ENCODE measurements around the gene CCDC188. TPM values are rescaled to one million over a fixed set of nuclear protein-coding genes. Genes with fewer than 3 reads are reported as not detected.

The CCDC188 gene
- polyA plus RNA-seq, 1 donor (not counting 4 experiments of a cell fraction or from before 2014, with no cell fraction given) = not detected

- H3K27ac ChIP-seq (ENCODE audit: control insufficient read depth, insufficient read depth, low read length) = no peak overlapping the region
- no peak overlapping the region for H3K9ac ChIP-seq (ENCODE audit: control insufficient read depth, extremely low read depth, insufficient read depth, low read length)
- H3K27me3 ChIP-seq (ENCODE audit: control insufficient read depth, extremely low read depth, insufficient read depth, low read length) = peaks cover 6% of the 10 kb centered on the region
- H3K4me1 ChIP-seq (ENCODE audit: control insufficient read depth, extremely low read depth, insufficient read depth, low read length) = no peaks in the 10 kb centered on the region
- dilution Hi-C loops (cut with MboI; ENCODE audit: extremely low pct_ligation_motif_present, low sequenced_read_pairs) = no loop called here
- H3K4me3 ChIP-seq (ENCODE audit: control insufficient read depth in 2 of 3, extremely low read depth in 1 of 3, insufficient read depth in 2 of 3, low read depth in 1 of 3, low read length in 3 of 3) = no peak overlapping the region
- no peaks in the 10 kb centered on the region for H4K20me1 ChIP-seq (ENCODE audit: control insufficient read depth, extremely low read depth, insufficient read depth, low read length)
- H3K79me2 ChIP-seq (ENCODE audit: control insufficient read depth, insufficient read depth, low read length) = no peaks in the 10 kb centered on the region
- no peaks in the 10 kb centered on the region for H3K9me3 ChIP-seq (ENCODE audit: control insufficient read depth, low read depth, low read length)
- no peaks in the 10 kb centered on the region for H3K36me3 ChIP-seq (ENCODE audit: control insufficient read depth in 2 of 2, extremely low read depth in 1 of 2, insufficient read depth in 2 of 2, low read length in 2 of 2)
- DNase-seq (ENCODE audit: low read depth, low spot score) = no peak
- no peaks in the 10 kb centered on the region for H3K9me1 ChIP-seq (ENCODE audit: control insufficient read depth, extremely low read depth, insufficient read depth, low read length)
- no peak for FAIRE-seq
- no peak overlapping the region for H3K4me2 ChIP-seq (ENCODE audit: control insufficient read depth, extremely low read depth, insufficient read depth, low read depth, low read length)
- H2AFZ ChIP-seq (ENCODE audit: control insufficient read depth, low read length) = no peak overlapping the region
- TF ChIP-seq CTCF (optimal IDR thresholded peaks at IDR 0.05 in 1 of 3, IDR thresholded peaks at IDR 0.05 in 1 of 3, conservative IDR thresholded peaks at IDR 0.05 in 1 of 3; ENCODE audit: extremely low read depth in 1 of 3, insufficient read depth in 2 of 3, low read length in 3 of 3) (peak in 1 of 3 experiments; percentile 2), EZH2 (IDR thresholded peaks at IDR 0.05; ENCODE audit: low read length) (no peak)
Observed at GRCh38 chr22:20175597-20175900, 24.7 kb upstream of the CCDC188 start.

- no peaks in the 10 kb centered on the region for H3K9me3 ChIP-seq (ENCODE audit: control insufficient read depth, low read depth, low read length)
- H3K27me3 ChIP-seq (ENCODE audit: control insufficient read depth, extremely low read depth, insufficient read depth, low read length) = peaks cover 6% of the 10 kb centered on the region
- no peaks in the 10 kb centered on the region for H3K79me2 ChIP-seq (ENCODE audit: control insufficient read depth, insufficient read depth, low read length)
- no peak overlapping the region for H2AFZ ChIP-seq (ENCODE audit: control insufficient read depth, low read length)
- H3K27ac ChIP-seq (ENCODE audit: control insufficient read depth, insufficient read depth, low read length) = no peak overlapping the region
- no peak for TF ChIP-seq EZH2 (IDR thresholded peaks at IDR 0.05; ENCODE audit: low read length)
- peak in 2 of 3 experiments; percentile 4 to 9 for TF ChIP-seq CTCF (optimal IDR thresholded peaks at IDR 0.05 in 1 of 3, IDR thresholded peaks at IDR 0.05 in 1 of 3, conservative IDR thresholded peaks at IDR 0.05 in 1 of 3; ENCODE audit: extremely low read depth in 1 of 3, insufficient read depth in 2 of 3, low read length in 3 of 3)
- H3K9me1 ChIP-seq (ENCODE audit: control insufficient read depth, extremely low read depth, insufficient read depth, low read length) = no peaks in the 10 kb centered on the region
- DNase-seq (ENCODE audit: low read depth, low spot score) (no peak), FAIRE-seq (no peak)
- H4K20me1 ChIP-seq (ENCODE audit: control insufficient read depth, extremely low read depth, insufficient read depth, low read length) = no peaks in the 10 kb centered on the region
- no peak overlapping the region for H3K4me2 ChIP-seq (ENCODE audit: control insufficient read depth, extremely low read depth, insufficient read depth, low read depth, low read length)
- H3K9ac ChIP-seq (ENCODE audit: control insufficient read depth, extremely low read depth, insufficient read depth, low read length) = no peak overlapping the region
- dilution Hi-C loops (cut with MboI; ENCODE audit: extremely low pct_ligation_motif_present, low sequenced_read_pairs) = no loop called here
- H3K36me3 ChIP-seq (ENCODE audit: control insufficient read depth in 2 of 2, extremely low read depth in 1 of 2, insufficient read depth in 2 of 2, low read length in 2 of 2) = no peaks in the 10 kb centered on the region
- H3K4me3 ChIP-seq (ENCODE audit: control insufficient read depth in 2 of 3, extremely low read depth in 1 of 3, insufficient read depth in 2 of 3, low read depth in 1 of 3, low read length in 3 of 3) = no peak overlapping the region
- no peaks in the 10 kb centered on the region for H3K4me1 ChIP-seq (ENCODE audit: control insufficient read depth, extremely low read depth, insufficient read depth, low read length)
Observed at GRCh38 chr22:20174785-20175596, 24.1 kb upstream of the CCDC188 start.

Measured in keratinocyte (primary cell).